Mammary epithelial cell (primary cell): ENCODE measurements around the gene PRM2.

Experiments used
- CTCF ChIP-seq, 2 donors: IDR thresholded peaks in 1 of 2; conservative IDR thresholded peaks in 1 of 2; 2 replicates each; pipeline ENCODE4 v1.5.1; 2011 to 2012; ENCODE audit warnings: inconsistent platforms in 2 of 2, low read length in 2 of 2, mild to moderate bottlenecking in 2 of 2, control low read depth in 1 of 2, low read depth in 1 of 2; ENCODE audit not compliant: insufficient read depth in 1 of 2; ENCODE audit errors: extremely low read depth in 1 of 2
- EZH2 ChIP-seq: IDR thresholded peaks from 2 replicates; pipeline ENCODE4 v1.6.1; 2012; ENCODE audit warnings: low read length, inconsistent platforms, borderline replicate concordance

GRCh38 chr16:11283820-11284248, 7.6 kb upstream of the PRM2 start:
- no peak for TF ChIP-seq CTCF (conservative IDR thresholded peaks at IDR 0.05 in 1 of 2, IDR thresholded peaks at IDR 0.05 in 1 of 2; ENCODE audit: extremely low read depth in 1 of 2, insufficient read depth in 1 of 2, low read depth in 1 of 2, low read length in 2 of 2)
- TF ChIP-seq EZH2, result no peak
